Mesenchymal stem cell (in vitro differentiated cells and primary cell): ENCODE data around the gene RELT.

ENCODE experiments used
- DNase-seq: peaks from one replicate; pipeline ENCODE4 v3.0.0-alpha.2; 2013
- H2AFZ ChIP-seq: one replicate; pipeline ENCODE4 v1.6.1; 2013; ENCODE audit warnings: low read depth, mild to moderate bottlenecking, control low read depth, inconsistent platforms, low read length, moderate library complexity
- H2AK5ac ChIP-seq: 2 replicates; pipeline ENCODE4 v1.6.1; 2013; ENCODE audit warnings: low read length, moderate library complexity, mild to moderate bottlenecking, inconsistent platforms; ENCODE audit not compliant: severe bottlenecking
- H2BK120ac ChIP-seq: one replicate; pipeline ENCODE4 v1.6.1; 2013; ENCODE audit warnings: low read depth, mild to moderate bottlenecking, inconsistent platforms, low read length, moderate library complexity
- H2BK12ac ChIP-seq, 2 experiments: one replicate each; pipeline ENCODE4 v1.6.1; 2013; ENCODE audit warnings: inconsistent platforms in 2 of 2, low read length in 2 of 2, mild to moderate bottlenecking in 2 of 2, moderate library complexity in 2 of 2, control low read depth in 1 of 2
- H2BK15ac ChIP-seq: one replicate; pipeline ENCODE4 v1.6.1; 2013; ENCODE audit warnings: mild to moderate bottlenecking, low read depth, inconsistent platforms; ENCODE audit not compliant: poor library complexity, severe bottlenecking
- H2BK5ac ChIP-seq: 2 replicates; pipeline ENCODE4 v1.6.1; 2013; ENCODE audit warnings: low read depth, mild to moderate bottlenecking, low read length, control low read depth, inconsistent platforms; ENCODE audit not compliant: poor library complexity, severe bottlenecking
- H3K14ac ChIP-seq, 2 experiments: one replicate each; pipeline ENCODE4 v1.6.1; 2013; ENCODE audit warnings: inconsistent platforms in 2 of 2, low read length in 2 of 2, control low read depth in 1 of 2, mild to moderate bottlenecking in 1 of 2, moderate library complexity in 1 of 2
- H3K18ac ChIP-seq, 2 experiments: one replicate each; pipeline ENCODE4 v1.6.1; 2013; ENCODE audit warnings: inconsistent platforms in 2 of 2, low read length in 2 of 2, control low read depth in 1 of 2, low read depth in 1 of 2, mild to moderate bottlenecking in 1 of 2
- H3K23ac ChIP-seq, 2 experiments: one replicate each; pipeline ENCODE4 v1.6.1; 2013; ENCODE audit warnings: inconsistent platforms in 2 of 2, low read length in 2 of 2, mild to moderate bottlenecking in 2 of 2, moderate library complexity in 2 of 2, control low read depth in 1 of 2
- H3K27ac ChIP-seq: 2 replicates; pipeline ENCODE4 v1.5.1; 2013; ENCODE audit warnings: mild to moderate bottlenecking, moderate library complexity, low read length, control low read depth, inconsistent platforms; ENCODE audit not compliant: poor library complexity, severe bottlenecking
- H3K27me3 ChIP-seq, 2 experiments: 2 replicates each; pipeline versions ENCODE4 v1.6.1 to v1.7.0; 2013; ENCODE audit warnings: low read length in 2 of 2, mild to moderate bottlenecking in 2 of 2, moderate library complexity in 2 of 2, control low read depth in 1 of 2, inconsistent platforms in 1 of 2; ENCODE audit not compliant: control insufficient read depth in 1 of 2, insufficient read depth in 1 of 2
- H3K36me3 ChIP-seq, 2 experiments: 2 replicates each; pipeline versions ENCODE4 v1.6.1 to v1.7.0; 2013; ENCODE audit warnings: low read length in 2 of 2, control low read depth in 1 of 2, inconsistent platforms in 1 of 2, low read depth in 1 of 2, mild to moderate bottlenecking in 1 of 2; ENCODE audit not compliant: insufficient read depth in 2 of 2, control insufficient read depth in 1 of 2
- H3K4ac ChIP-seq, 2 experiments: one replicate each; pipeline ENCODE4 v1.6.1; 2013; ENCODE audit warnings: inconsistent platforms in 2 of 2, low read length in 2 of 2, mild to moderate bottlenecking in 2 of 2, moderate library complexity in 2 of 2, control low read depth in 1 of 2, low read depth in 1 of 2
- H3K4me1 ChIP-seq: 2 replicates; pipeline ENCODE4 v1.6.1; 2013; ENCODE audit warnings: low read depth, low read length, control low read depth; ENCODE audit not compliant: control insufficient read depth, insufficient read depth
- H3K4me2 ChIP-seq: 2 replicates; pipeline ENCODE4 v1.6.1; 2013; ENCODE audit warnings: low read length, mild to moderate bottlenecking, inconsistent platforms; ENCODE audit not compliant: poor library complexity, severe bottlenecking
- H3K4me3 ChIP-seq, 2 experiments: 2 replicates each; pipeline versions ENCODE4 v1.5.1 to v1.7.0; 2013; ENCODE audit warnings: low read length in 2 of 2, mild to moderate bottlenecking in 2 of 2, control low read depth in 1 of 2, low read depth in 1 of 2; ENCODE audit not compliant: insufficient read depth in 1 of 2
- H3K79me1 ChIP-seq: replicated peaks from 2 replicates; pipeline ENCODE4 v1.6.1; 2013; ENCODE audit warnings: mild to moderate bottlenecking, control low read depth, low read length, inconsistent platforms; ENCODE audit not compliant: poor library complexity, severe bottlenecking
- H3K9ac ChIP-seq: 2 replicates; pipeline ENCODE4 v1.7.0; 2013; ENCODE audit warnings: mild to moderate bottlenecking, low read length, moderate library complexity
- H3K9me3 ChIP-seq: 2 replicates; pipeline ENCODE4 v1.7.0; 2013; ENCODE audit warnings: mild to moderate bottlenecking, low read length; ENCODE audit not compliant: control insufficient read depth
- H4K8ac ChIP-seq: one replicate; pipeline ENCODE4 v1.6.1; 2013; ENCODE audit warnings: inconsistent platforms, mild to moderate bottlenecking, low read length, moderate library complexity
- H4K91ac ChIP-seq: one replicate; pipeline ENCODE4 v1.6.1; 2013; ENCODE audit warnings: mild to moderate bottlenecking, low read length, inconsistent platforms
- WGBS: methylation state at CpG from one replicate; pipeline ENCODE4 v1.1.7; 2013; ENCODE audit warnings: mixed read lengths; 5-methylcytosine and 5-hydroxymethylcytosine counted together

Gene RELT

GRCh38 chr11:73333640-73334383 is 42.4 kb upstream of the RELT start:
- peak overlapping the region; percentile 94 for H2AK5ac ChIP-seq
- H2AFZ ChIP-seq: no peak overlapping the region
- peaks cover 0 to 15% of the 10 kb centered on the region in 2 experiments for H3K36me3 ChIP-seq
- peak overlapping the region; percentile 68 for H2BK5ac ChIP-seq
- 33% methylated on average over 4 of the region's 4 CpGs for WGBS
- peak overlapping the region; percentile 97 to 98 for H3K18ac ChIP-seq
- H3K14ac ChIP-seq: peak overlapping the region in 1 of 2 experiments; percentile 90
- H3K27ac ChIP-seq: peak overlapping the region; percentile 88
- peak overlapping the region; percentile 91 to 100 for H2BK12ac ChIP-seq
- H2BK120ac ChIP-seq: peak overlapping the region; percentile 88
- H3K27me3 ChIP-seq: no peaks in the 10 kb centered on the region
- H3K4me1 ChIP-seq: peaks cover 47% of the 10 kb centered on the region
- peak overlapping the region in 1 of 2 experiments; percentile 47 for H3K4me3 ChIP-seq
- peak overlapping the region; percentile 63 for H3K9ac ChIP-seq
- peak overlapping the region; percentile 91 for H4K8ac ChIP-seq
- peak; percentile 62 for DNase-seq
- H3K23ac ChIP-seq: peak overlapping the region in 1 of 2 experiments; percentile 51
- H2BK15ac ChIP-seq: peak overlapping the region; percentile 82
- H3K4me2 ChIP-seq: peak overlapping the region; percentile 30
- H3K79me1 ChIP-seq: peaks cover 14% of the 10 kb centered on the region
- H3K4ac ChIP-seq: peak overlapping the region; percentile 76 to 86
- no peaks in the 10 kb centered on the region for H3K9me3 ChIP-seq
- peak overlapping the region; percentile 96 for H4K91ac ChIP-seq

GRCh38 chr11:73334384-73335203 is 41.6 kb upstream of the RELT start:
- peak overlapping the region; percentile 63 for H3K9ac ChIP-seq
- H2BK12ac ChIP-seq: peak overlapping the region; percentile 97
- peak; percentile 96 for DNase-seq
- 0% methylated on average over 5 of the region's 6 CpGs for WGBS
- H2BK5ac ChIP-seq: peak overlapping the region; percentile 86
- H4K8ac ChIP-seq: peak overlapping the region; percentile 91
- peak overlapping the region; percentile 91 for H2BK120ac ChIP-seq
- peaks cover 16% of the 10 kb centered on the region for H3K79me1 ChIP-seq
- H3K18ac ChIP-seq: peak overlapping the region; percentile 97 to 98
- H2AFZ ChIP-seq: no peak overlapping the region
- H3K23ac ChIP-seq: peak overlapping the region in 1 of 2 experiments; percentile 51
- no peaks in the 10 kb centered on the region for H3K27me3 ChIP-seq
- peak overlapping the region in 1 of 2 experiments; percentile 47 for H3K4me3 ChIP-seq
- peak overlapping the region; percentile 82 for H2BK15ac ChIP-seq
- peaks cover 0 to 15% of the 10 kb centered on the region in 2 experiments for H3K36me3 ChIP-seq
- H3K4me2 ChIP-seq: peak overlapping the region; percentile 30
- peak overlapping the region; percentile 97 for H4K91ac ChIP-seq
- H3K4ac ChIP-seq: peak overlapping the region; percentile 86 to 93
- peak overlapping the region; percentile 88 for H3K27ac ChIP-seq
- no peaks in the 10 kb centered on the region for H3K9me3 ChIP-seq
- H3K4me1 ChIP-seq: peaks cover 49% of the 10 kb centered on the region
- peak overlapping the region; percentile 94 for H2AK5ac ChIP-seq
- H3K14ac ChIP-seq: peak overlapping the region in 1 of 2 experiments; percentile 84

- WGBS: 14% methylated on average over 2 of the region's 4 CpGs
These were observed 40.8 kb upstream of the RELT start for GRCh38 chr11:73335204-73335923.

More at GRCh38 chr11:73335204-73335923, 40.8 kb upstream of the RELT start:
- Histone ChIP-seq H4K8ac (peak overlapping the region; percentile 90), H3K4me3 (peak overlapping the region in 1 of 2 experiments; percentile 47), H3K9me3 (no peaks in the 10 kb centered on the region), H3K18ac (peak overlapping the region; percentile 97 to 98), H3K9ac (peak overlapping the region; percentile 63), H3K36me3 (peaks cover 0 to 21% of the 10 kb centered on the region in 2 experiments), H3K27me3 (no peaks in the 10 kb centered on the region), H3K79me1 (peaks cover 19% of the 10 kb centered on the region), H3K27ac (peak overlapping the region; percentile 88), H3K4me1 (peaks cover 49% of the 10 kb centered on the region), H3K14ac (peak overlapping the region in 1 of 2 experiments; percentile 84), H2AK5ac (peak overlapping the region; percentile 74), H4K91ac (peak overlapping the region; percentile 97), H2BK120ac (peak overlapping the region; percentile 91), H3K4ac (peak overlapping the region; percentile 82 to 93), H3K23ac (peak overlapping the region in 1 of 2 experiments; percentile 28), H3K4me2 (peak overlapping the region; percentile 30), H2BK15ac (peak overlapping the region; percentile 68), H2BK5ac (peak overlapping the region; percentile 48), H2AFZ (no peak overlapping the region), H2BK12ac (peak overlapping the region; percentile 38 to 97)
- DNase-seq: peak; percentile 90
